ENCODE results near the gene NLK. TPM values are rescaled to one million over a fixed set of nuclear protein-coding genes. Genes with fewer than 3 reads are reported as not detected.
"Not testable (repeated sequence)": the region's sequence is repeated elsewhere in the genome, so short reads cannot be mapped to it uniquely, and the experiment has no call there.

NLK gene
- total and polyA plus RNA-seq, 4 donors: 28.2 to 48.5 (median 34.6) TPM

GRCh38 chr17:28233872-28234856 is 191.7 kb downstream of the NLK start:
- not testable (repeated sequence) for H3K27ac ChIP-seq (ENCODE audit: low read depth, low read length); DNase-seq (ENCODE audit: low read depth in 4 of 6, low spot score in 6 of 6); H3K4me3 ChIP-seq (ENCODE audit: low read depth, low read length); H3K4me1 ChIP-seq (ENCODE audit: control insufficient read depth, insufficient read depth, low read length); H3K36me3 ChIP-seq (ENCODE audit: control insufficient read depth, insufficient read depth, low read length); H3K27me3 ChIP-seq (ENCODE audit: control insufficient read depth, insufficient read depth, low read length); H3K9me3 ChIP-seq (ENCODE audit: control insufficient read depth, insufficient read depth, low read length)
- WGBS (ENCODE audit: insufficient coverage): 76% methylated on average over 16 of the region's 22 CpGs

GRCh38 chr17:28235066-28235700 is 192.7 kb downstream of the NLK start:
- H3K27me3 ChIP-seq (ENCODE audit: control insufficient read depth, insufficient read depth, low read length); H3K27ac ChIP-seq (ENCODE audit: low read depth, low read length); H3K4me3 ChIP-seq (ENCODE audit: low read depth, low read length); H3K4me1 ChIP-seq (ENCODE audit: control insufficient read depth, insufficient read depth, low read length); H3K9me3 ChIP-seq (ENCODE audit: control insufficient read depth, insufficient read depth, low read length); DNase-seq (ENCODE audit: low read depth in 4 of 6, low spot score in 6 of 6); H3K36me3 ChIP-seq (ENCODE audit: control insufficient read depth, insufficient read depth, low read length): not testable (repeated sequence)
- WGBS (ENCODE audit: insufficient coverage): 96% methylated on average over 7 of the region's 12 CpGs

DNA sequence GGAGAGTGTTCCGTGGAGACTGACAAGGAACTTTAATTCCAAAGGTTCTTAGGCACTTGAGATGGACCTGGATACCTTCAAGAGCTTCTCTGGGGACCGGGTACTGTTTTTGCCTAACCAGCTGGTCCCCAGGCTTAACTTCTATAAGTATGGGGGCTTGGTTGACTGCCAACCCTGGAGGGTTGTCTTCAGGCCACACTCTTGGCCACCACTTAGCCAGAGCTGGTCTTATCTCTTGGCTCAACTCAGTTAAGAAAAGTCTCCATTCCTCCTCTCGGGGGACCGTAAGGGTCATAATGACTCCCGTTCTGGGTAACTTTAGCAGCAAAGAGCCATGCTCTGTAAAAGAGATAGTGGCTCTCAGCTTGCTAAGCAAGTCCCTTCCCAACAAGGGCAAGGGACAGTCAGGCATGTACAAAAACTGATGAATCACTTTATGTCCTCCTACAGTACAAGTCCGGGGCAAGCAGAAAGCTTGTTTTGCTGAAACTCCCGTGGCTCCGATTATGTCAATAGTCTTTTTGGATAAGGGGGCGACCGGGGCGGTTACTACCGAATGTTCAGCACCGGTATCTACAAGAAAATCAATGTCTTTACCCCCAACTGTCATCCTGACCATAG is 193.7 kb downstream of the NLK start:
- not testable (repeated sequence) for H3K27ac ChIP-seq (ENCODE audit: low read depth, low read length); H3K36me3 ChIP-seq (ENCODE audit: control insufficient read depth, insufficient read depth, low read length); DNase-seq (ENCODE audit: low read depth in 4 of 6, low spot score in 6 of 6); H3K4me1 ChIP-seq (ENCODE audit: control insufficient read depth, insufficient read depth, low read length); H3K9me3 ChIP-seq (ENCODE audit: control insufficient read depth, insufficient read depth, low read length); H3K27me3 ChIP-seq (ENCODE audit: control insufficient read depth, insufficient read depth, low read length); H3K4me3 ChIP-seq (ENCODE audit: low read depth, low read length)
- 98% methylated on average over 9 of the region's 13 CpGs for WGBS (ENCODE audit: insufficient coverage)

GRCh38 chr17:28238547-28239270 is 196.2 kb downstream of the NLK start:
- not testable (repeated sequence) for H3K4me3 ChIP-seq (ENCODE audit: low read depth, low read length); H3K9me3 ChIP-seq (ENCODE audit: control insufficient read depth, insufficient read depth, low read length); H3K36me3 ChIP-seq (ENCODE audit: control insufficient read depth, insufficient read depth, low read length); DNase-seq (ENCODE audit: low read depth in 4 of 6, low spot score in 6 of 6); H3K4me1 ChIP-seq (ENCODE audit: control insufficient read depth, insufficient read depth, low read length); H3K27ac ChIP-seq (ENCODE audit: low read depth, low read length); H3K27me3 ChIP-seq (ENCODE audit: control insufficient read depth, insufficient read depth, low read length)
- 84% methylated on average over 13 of the region's 21 CpGs for WGBS (ENCODE audit: insufficient coverage)

DNA sequence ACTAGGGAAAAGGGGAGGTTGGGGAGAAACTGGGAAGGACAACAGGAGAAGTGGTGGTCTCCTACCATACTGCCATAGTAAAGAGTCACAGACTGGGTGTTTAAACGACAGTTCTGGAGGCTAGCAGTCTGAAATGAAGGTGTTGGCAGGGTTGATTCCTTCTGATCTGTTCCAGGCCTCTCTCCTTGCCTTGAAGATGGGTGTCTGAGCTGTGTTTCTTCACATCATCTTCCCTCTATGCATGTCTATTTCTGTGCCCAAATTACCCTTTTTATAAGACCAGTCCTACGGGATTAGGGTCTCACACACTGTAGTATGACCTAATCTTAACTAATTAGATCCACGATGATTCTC is 196.8 kb downstream of the NLK start:
- H3K27me3 ChIP-seq (ENCODE audit: control insufficient read depth, insufficient read depth, low read length): no peaks in the 10 kb centered on the region
- H3K4me1 ChIP-seq (ENCODE audit: control insufficient read depth, insufficient read depth, low read length): no peaks in the 10 kb centered on the region
- no peaks in the 10 kb centered on the region for H3K36me3 ChIP-seq (ENCODE audit: control insufficient read depth, insufficient read depth, low read length)
- no peak overlapping the region for H3K4me3 ChIP-seq (ENCODE audit: low read depth, low read length)
- no peaks in the 10 kb centered on the region for H3K9me3 ChIP-seq (ENCODE audit: control insufficient read depth, insufficient read depth, low read length)
- 67% methylated on average over 1 of the region's 3 CpGs for WGBS (ENCODE audit: insufficient coverage)
- no peak overlapping the region for H3K27ac ChIP-seq (ENCODE audit: low read depth, low read length)
- DNase-seq (ENCODE audit: low read depth in 4 of 6, low spot score in 6 of 6): no peak

DNA sequence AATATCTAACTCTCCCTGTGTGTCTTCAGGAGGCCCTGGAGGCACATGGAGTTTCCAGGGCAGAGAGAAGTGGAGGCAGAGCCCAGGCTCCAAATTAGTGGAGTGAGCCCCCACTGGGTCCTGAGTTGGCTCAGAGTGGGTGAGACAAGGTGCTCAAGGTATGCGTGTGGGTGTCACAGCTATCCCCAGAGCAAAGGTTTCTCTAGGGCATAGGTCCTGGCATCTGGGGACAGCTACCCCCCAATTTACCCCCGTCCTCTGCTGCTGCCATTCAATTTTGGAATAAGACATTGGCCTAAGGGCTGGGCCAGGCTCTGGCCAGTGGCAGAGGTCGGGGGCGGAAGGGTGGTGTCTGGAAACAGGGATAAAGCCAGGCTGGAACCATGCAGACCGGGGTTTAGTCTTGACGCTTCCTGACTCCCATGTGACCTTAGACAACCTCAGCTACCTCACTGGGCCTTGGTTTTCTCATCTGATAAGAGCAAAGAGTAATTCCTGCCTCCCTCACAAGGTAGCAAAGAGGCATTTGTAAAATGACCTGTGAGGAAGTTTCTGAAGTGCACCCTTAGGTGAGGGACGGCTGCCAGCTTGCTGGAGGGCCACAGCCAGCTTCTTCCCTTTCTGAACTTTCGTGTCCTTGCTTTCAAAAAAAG is 198.3 kb downstream of the NLK start:
- WGBS (ENCODE audit: insufficient coverage): 80% methylated on average over 5 of the region's 8 CpGs
- H3K27me3 ChIP-seq (ENCODE audit: control insufficient read depth, insufficient read depth, low read length): no peaks in the 10 kb centered on the region

DNA sequence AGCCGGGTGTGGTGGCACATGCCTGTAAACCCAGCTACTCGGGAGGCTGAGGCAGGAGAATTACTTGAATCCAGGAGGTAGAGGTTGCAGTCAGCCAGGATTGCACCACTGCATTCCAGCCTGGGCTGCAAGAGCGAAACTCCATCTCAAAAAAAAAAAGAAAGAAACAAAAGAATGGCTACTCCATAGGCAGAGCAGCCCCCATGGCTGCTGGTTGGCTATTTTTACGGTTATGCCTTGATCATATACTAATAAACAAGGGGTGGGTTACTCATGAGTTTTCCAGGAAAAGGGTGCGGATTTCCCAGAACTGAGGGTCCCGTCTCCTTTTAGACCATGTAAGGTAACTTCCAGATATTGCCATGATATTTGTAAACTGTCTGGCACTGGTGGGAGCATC is 200.3 kb downstream of the NLK start:
- H3K27ac ChIP-seq (ENCODE audit: low read depth, low read length): no peak overlapping the region
- DNase-seq (ENCODE audit: low read depth in 4 of 6, low spot score in 6 of 6): no peak
- WGBS (ENCODE audit: insufficient coverage): no CpG with 5 or more reads among the region's 6 CpGs

More for the DNA sequence above, 198.3 kb downstream of the NLK start:
- H3K27ac ChIP-seq (ENCODE audit: low read depth, low read length): no peak overlapping the region
- no peak overlapping the region for H3K4me3 ChIP-seq (ENCODE audit: low read depth, low read length)
- DNase-seq (ENCODE audit: low read depth in 4 of 6, low spot score in 6 of 6): no peak
- H3K4me1 ChIP-seq (ENCODE audit: control insufficient read depth, insufficient read depth, low read length): no peaks in the 10 kb centered on the region
- H3K9me3 ChIP-seq (ENCODE audit: control insufficient read depth, insufficient read depth, low read length): no peaks in the 10 kb centered on the region
- H3K36me3 ChIP-seq (ENCODE audit: control insufficient read depth, insufficient read depth, low read length): no peaks in the 10 kb centered on the region

GRCh38 chr17:28243268-28243667 is 200.8 kb downstream of the NLK start:
- not testable (repeated sequence) for H3K36me3 ChIP-seq (ENCODE audit: control insufficient read depth, insufficient read depth, low read length); H3K4me1 ChIP-seq (ENCODE audit: control insufficient read depth, insufficient read depth, low read length); H3K27ac ChIP-seq (ENCODE audit: low read depth, low read length); H3K9me3 ChIP-seq (ENCODE audit: control insufficient read depth, insufficient read depth, low read length); H3K27me3 ChIP-seq (ENCODE audit: control insufficient read depth, insufficient read depth, low read length); H3K4me3 ChIP-seq (ENCODE audit: low read depth, low read length); DNase-seq (ENCODE audit: low read depth in 4 of 6, low spot score in 6 of 6)
- WGBS (ENCODE audit: insufficient coverage): 93% methylated on average over 3 of the region's 4 CpGs

More for the DNA sequence above, 200.3 kb downstream of the NLK start:
- no peaks in the 10 kb centered on the region for H3K4me1 ChIP-seq (ENCODE audit: control insufficient read depth, insufficient read depth, low read length)
- no peaks in the 10 kb centered on the region for H3K9me3 ChIP-seq (ENCODE audit: control insufficient read depth, insufficient read depth, low read length)
- H3K27me3 ChIP-seq (ENCODE audit: control insufficient read depth, insufficient read depth, low read length): no peaks in the 10 kb centered on the region
- no peaks in the 10 kb centered on the region for H3K36me3 ChIP-seq (ENCODE audit: control insufficient read depth, insufficient read depth, low read length)
- no peak overlapping the region for H3K4me3 ChIP-seq (ENCODE audit: low read depth, low read length)

- no peak for DNase-seq (ENCODE audit: low read depth in 4 of 6, low spot score in 6 of 6)
- Histone ChIP-seq H3K27me3 (ENCODE audit: control insufficient read depth, insufficient read depth, low read length) (no peaks in the 10 kb centered on the region), H3K27ac (ENCODE audit: low read depth, low read length) (no peak overlapping the region), H3K4me3 (ENCODE audit: low read depth, low read length) (no peak overlapping the region), H3K4me1 (ENCODE audit: control insufficient read depth, insufficient read depth, low read length) (no peaks in the 10 kb centered on the region), H3K9me3 (ENCODE audit: control insufficient read depth, insufficient read depth, low read length) (no peaks in the 10 kb centered on the region), H3K36me3 (ENCODE audit: control insufficient read depth, insufficient read depth, low read length) (no peaks in the 10 kb centered on the region)
- 93% methylated on average over 4 of the region's 4 CpGs for WGBS (ENCODE audit: insufficient coverage)
These were observed 202.0 kb downstream of the NLK start for GRCh38 chr17:28244446-28244845.
